ENCODE data around the gene GPRIN1. TPM values are rescaled to one million over a fixed set of nuclear protein-coding genes. Genes with fewer than 3 reads are reported as not detected.
A peak's percentile ranks its signal among the peaks of the same experiment; 100 is the strongest.

Gene GPRIN1
- total RNA-seq, 6 experiments from 2014 or later = 0.05 to 0.99 (median 0.30) TPM

DNA sequence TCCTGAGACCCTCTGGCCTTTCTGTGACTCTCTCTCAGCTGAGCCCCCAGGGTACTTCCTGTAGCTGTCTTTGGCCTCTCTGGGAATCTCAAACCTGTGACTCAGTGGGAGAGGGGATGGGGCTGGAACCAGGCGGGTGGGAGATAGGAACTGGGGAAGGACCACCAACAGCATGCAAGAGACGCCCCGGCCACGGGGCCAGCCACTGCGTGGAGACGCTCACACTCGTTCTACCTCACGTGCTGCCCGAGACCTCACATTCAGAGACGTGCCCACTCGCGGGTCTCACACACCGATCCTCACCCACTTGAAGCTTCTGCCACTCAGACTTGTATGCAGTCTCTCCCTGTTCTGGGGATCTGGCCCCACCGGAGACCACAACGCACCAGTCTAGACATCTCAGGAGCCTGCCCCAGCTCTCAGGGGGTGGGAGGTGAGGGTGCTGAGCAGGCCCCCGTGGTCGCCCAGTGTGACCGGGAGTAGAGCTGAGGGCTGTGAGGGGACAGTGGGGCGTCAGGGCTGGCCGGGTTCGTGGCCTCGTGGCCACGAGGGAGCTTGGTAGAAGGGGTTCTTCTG is 13.8 kb downstream of the GPRIN1 start:
- Histone ChIP-seq H3K36me3 (no peaks in the 10 kb centered on the region), H3K4me1 (no peaks in the 10 kb centered on the region), H3K27ac (no peak overlapping the region), H3K9me3 (no peaks in the 10 kb centered on the region), H3K27me3 (no peaks in the 10 kb centered on the region), H3K4me3 (no peak overlapping the region)
- intact Hi-C loops (cut with DNase I) = no loop called here
- ATAC-seq (no peak), DNase-seq (peak in 1 of 3 donors; percentile 37)
- 67% methylated on average over 4 of the region's 23 CpGs for WGBS (ENCODE audit: insufficient coverage, low coverage, low lambda C conversion rate, missing lambda C conversion rate)
- no peak for TF ChIP-seq POLR2A (IDR thresholded peaks at IDR 0.05)
- TF ChIP-seq, protein P1, sequence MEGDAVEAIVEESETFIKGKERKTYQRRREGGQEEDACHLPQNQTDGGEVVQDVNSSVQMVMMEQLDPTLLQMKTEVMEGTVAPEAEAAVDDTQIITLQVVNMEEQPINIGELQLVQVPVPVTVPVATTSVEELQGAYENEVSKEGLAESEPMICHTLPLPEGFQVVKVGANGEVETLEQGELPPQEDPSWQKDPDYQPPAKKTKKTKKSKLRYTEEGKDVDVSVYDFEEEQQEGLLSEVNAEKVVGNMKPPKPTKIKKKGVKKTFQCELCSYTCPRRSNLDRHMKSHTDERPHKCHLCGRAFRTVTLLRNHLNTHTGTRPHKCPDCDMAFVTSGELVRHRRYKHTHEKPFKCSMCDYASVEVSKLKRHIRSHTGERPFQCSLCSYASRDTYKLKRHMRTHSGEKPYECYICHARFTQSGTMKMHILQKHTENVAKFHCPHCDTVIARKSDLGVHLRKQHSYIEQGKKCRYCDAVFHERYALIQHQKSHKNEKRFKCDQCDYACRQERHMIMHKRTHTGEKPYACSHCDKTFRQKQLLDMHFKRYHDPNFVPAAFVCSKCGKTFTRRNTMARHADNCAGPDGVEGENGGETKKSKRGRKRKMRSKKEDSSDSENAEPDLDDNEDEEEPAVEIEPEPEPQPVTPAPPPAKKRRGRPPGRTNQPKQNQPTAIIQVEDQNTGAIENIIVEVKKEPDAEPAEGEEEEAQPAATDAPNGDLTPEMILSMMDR (IDR thresholded peaks at IDR 0.05) = no peak

DNA sequence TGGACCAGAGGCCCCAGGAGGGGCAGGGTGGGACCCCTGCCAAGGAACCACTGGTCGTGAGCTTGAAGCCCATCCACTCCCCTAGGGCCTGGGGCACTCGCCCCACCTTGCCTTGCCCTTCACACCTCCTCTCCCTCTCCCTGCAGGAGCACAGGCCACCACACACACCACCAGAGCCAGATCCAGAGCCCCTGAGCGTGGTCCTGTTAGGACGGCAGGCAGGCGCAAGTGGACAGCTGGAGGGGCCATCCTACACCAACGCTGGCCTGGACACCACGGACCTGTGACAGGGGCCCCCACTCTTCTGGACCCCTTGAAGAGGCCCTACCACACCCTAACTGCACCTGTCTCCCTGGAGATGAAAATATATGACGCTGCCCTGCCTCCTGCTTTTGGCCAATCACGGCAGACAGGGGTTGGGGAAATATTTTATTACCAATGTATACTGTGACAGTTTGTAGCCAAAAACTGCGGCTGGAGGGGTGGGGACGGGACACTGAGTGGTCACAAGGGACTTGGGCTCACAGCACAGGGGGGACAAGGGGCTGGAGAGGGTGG is 14.5 kb downstream of the GPRIN1 start:
- H3K4me3 ChIP-seq = no peak overlapping the region
- H3K27me3 ChIP-seq = no peaks in the 10 kb centered on the region
- no peaks in the 10 kb centered on the region for H3K4me1 ChIP-seq
- 81% methylated on average over 6 of the region's 11 CpGs for WGBS (ENCODE audit: insufficient coverage, low coverage, low lambda C conversion rate, missing lambda C conversion rate)
- no peaks in the 10 kb centered on the region for H3K9me3 ChIP-seq
- no peaks in the 10 kb centered on the region for H3K36me3 ChIP-seq
- TF ChIP-seq, protein P1 (IDR thresholded peaks at IDR 0.05) = no peak
- no peak for TF ChIP-seq POLR2A (IDR thresholded peaks at IDR 0.05)
- no peak overlapping the region for H3K27ac ChIP-seq
- no peak for ATAC-seq
- intact Hi-C loops (cut with DNase I) = no loop called here
- no peak for DNase-seq

DNA sequence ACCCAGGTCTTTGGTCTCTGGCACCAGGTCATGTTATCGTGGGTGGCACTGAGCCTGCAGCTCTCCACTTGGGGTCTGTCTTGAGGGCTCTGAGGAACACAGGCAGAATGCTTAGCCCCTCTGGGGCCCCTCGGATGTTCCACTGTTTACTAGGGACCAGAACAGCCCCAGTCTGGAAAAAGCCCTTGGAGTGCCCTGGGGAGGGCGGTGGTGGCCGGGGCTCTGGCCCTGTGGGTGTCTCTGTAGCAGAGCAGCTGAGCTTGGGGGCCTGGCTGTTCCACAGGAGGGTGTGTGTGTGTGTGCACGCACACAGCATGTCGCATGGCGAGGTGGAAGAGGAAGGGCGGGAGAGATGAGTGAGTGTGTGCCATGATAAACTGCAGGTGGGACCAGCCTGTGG is 15.4 kb downstream of the GPRIN1 start:
- intact Hi-C loops (cut with DNase I) = no loop called here
- TF ChIP-seq, protein P1 (IDR thresholded peaks at IDR 0.05) = no peak
- no peak for TF ChIP-seq POLR2A (IDR thresholded peaks at IDR 0.05)
- DNase-seq (no peak), ATAC-seq (no peak)
- no peaks in the 10 kb centered on the region for H3K36me3 ChIP-seq
- no peaks in the 10 kb centered on the region for H3K4me1 ChIP-seq
- H3K27me3 ChIP-seq = no peaks in the 10 kb centered on the region
- H3K27ac ChIP-seq = no peak overlapping the region
- H3K4me3 ChIP-seq = no peak overlapping the region
- WGBS (ENCODE audit: insufficient coverage, low coverage, low lambda C conversion rate, missing lambda C conversion rate) = 90% methylated on average over 2 of the region's 8 CpGs
- H3K9me3 ChIP-seq = no peaks in the 10 kb centered on the region

DNA sequence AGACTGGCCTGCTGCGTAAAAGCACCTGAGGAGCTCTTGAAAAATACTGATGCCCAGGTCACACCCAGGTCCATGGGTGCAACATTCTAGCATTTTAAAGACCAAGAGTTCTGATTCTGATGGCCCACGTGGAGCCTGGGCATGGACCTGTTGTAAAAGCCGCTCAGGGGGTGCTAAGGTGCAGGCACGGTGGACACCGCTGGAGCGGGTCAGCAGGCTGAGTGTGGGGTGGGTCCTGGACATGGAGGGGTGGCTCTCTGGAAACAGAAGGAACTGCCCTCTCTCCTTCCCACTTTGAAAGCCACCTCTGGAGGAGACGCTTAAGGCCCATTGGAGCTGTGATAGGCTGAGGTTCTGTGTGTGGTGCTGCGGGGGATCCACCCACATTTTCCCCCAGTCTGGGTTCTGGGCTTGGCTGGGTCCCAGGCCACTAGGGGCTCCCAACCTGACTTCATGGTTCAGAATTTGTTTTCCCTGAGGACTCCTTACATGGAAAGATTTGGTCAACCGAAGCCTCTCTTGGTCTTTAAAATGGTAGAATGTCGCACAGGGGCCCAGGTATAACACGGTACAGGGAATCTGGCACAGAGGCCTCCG is 16.6 kb downstream of the GPRIN1 start:
- Histone ChIP-seq H3K4me1 (no peaks in the 10 kb centered on the region), H3K27me3 (no peaks in the 10 kb centered on the region), H3K27ac (no peak overlapping the region), H3K36me3 (no peaks in the 10 kb centered on the region), H3K4me3 (no peak overlapping the region), H3K9me3 (no peaks in the 10 kb centered on the region)
- intact Hi-C loops (cut with DNase I) = no loop called here
- 92% methylated on average over 3 of the region's 12 CpGs for WGBS (ENCODE audit: insufficient coverage, low coverage, low lambda C conversion rate, missing lambda C conversion rate)
- no peak for DNase-seq
- TF ChIP-seq, protein P1 (IDR thresholded peaks at IDR 0.05) = no peak
- TF ChIP-seq POLR2A (IDR thresholded peaks at IDR 0.05) = no peak
- ATAC-seq = no peak

Measured in right lobe of liver (tissue), 6 donors.